Ectodermal cell (in vitro differentiated cells): Measurements from ENCODE around the gene RERG. TPM values are rescaled to one million over a fixed set of nuclear protein-coding genes. Genes with fewer than 3 reads are reported as not detected.

Experiments
- H3K27ac ChIP-seq: 2 replicates; pipeline ENCODE4 v1.7.0; 2013; ENCODE audit warnings: mild to moderate bottlenecking, low read depth, low read length; ENCODE audit not compliant: insufficient read depth, poor library complexity, severe bottlenecking
- H3K27me3 ChIP-seq: 2 replicates; pipeline ENCODE4 v1.7.0; 2013; ENCODE audit warnings: mild to moderate bottlenecking, low read length; ENCODE audit not compliant: insufficient read depth, control insufficient read depth, poor library complexity, severe bottlenecking
- H3K36me3 ChIP-seq: one replicate; pipeline ENCODE4 v1.7.0; 2013; ENCODE audit warnings: low read length; ENCODE audit not compliant: control insufficient read depth, insufficient read depth
- H3K4me1 ChIP-seq: one replicate; pipeline ENCODE4 v1.7.0; 2013; ENCODE audit warnings: low read length; ENCODE audit not compliant: control insufficient read depth, insufficient read depth
- H3K4me3 ChIP-seq: 2 replicates; pipeline ENCODE4 v1.7.0; 2013; ENCODE audit warnings: low read depth, low read length, control low read depth; ENCODE audit not compliant: insufficient read depth
- H3K9me3 ChIP-seq: 2 replicates; pipeline ENCODE4 v1.7.0; 2013; ENCODE audit warnings: mild to moderate bottlenecking, low read length, moderate library complexity; ENCODE audit not compliant: control insufficient read depth
- WGBS, 2 experiments: methylation state at CpG; one replicate each; pipeline ENCODE4 v1.1.7; 2013; ENCODE audit warnings: missing lambda C conversion rate in 2 of 2; 5-methylcytosine and 5-hydroxymethylcytosine counted together
- polyA plus RNA-seq, 4 experiments: library from polyadenylated mRNA; stranded (reverse); fragments of 50-300 nt; gene quantifications; one replicate each; pipeline ENCODE4 v1.2.3, GENCODE V29; 2013

Gene RERG, protein sequence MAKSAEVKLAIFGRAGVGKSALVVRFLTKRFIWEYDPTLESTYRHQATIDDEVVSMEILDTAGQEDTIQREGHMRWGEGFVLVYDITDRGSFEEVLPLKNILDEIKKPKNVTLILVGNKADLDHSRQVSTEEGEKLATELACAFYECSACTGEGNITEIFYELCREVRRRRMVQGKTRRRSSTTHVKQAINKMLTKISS
- 0.39 TPM for polyA plus RNA-seq (2013, experiment 1 of 4)
- 0.21 TPM for polyA plus RNA-seq (2013, experiment 2 of 4)
- polyA plus RNA-seq (2013, experiment 3 of 4) = 0.96 TPM
- 1.1 TPM for polyA plus RNA-seq (2013, experiment 4 of 4)

DNA sequence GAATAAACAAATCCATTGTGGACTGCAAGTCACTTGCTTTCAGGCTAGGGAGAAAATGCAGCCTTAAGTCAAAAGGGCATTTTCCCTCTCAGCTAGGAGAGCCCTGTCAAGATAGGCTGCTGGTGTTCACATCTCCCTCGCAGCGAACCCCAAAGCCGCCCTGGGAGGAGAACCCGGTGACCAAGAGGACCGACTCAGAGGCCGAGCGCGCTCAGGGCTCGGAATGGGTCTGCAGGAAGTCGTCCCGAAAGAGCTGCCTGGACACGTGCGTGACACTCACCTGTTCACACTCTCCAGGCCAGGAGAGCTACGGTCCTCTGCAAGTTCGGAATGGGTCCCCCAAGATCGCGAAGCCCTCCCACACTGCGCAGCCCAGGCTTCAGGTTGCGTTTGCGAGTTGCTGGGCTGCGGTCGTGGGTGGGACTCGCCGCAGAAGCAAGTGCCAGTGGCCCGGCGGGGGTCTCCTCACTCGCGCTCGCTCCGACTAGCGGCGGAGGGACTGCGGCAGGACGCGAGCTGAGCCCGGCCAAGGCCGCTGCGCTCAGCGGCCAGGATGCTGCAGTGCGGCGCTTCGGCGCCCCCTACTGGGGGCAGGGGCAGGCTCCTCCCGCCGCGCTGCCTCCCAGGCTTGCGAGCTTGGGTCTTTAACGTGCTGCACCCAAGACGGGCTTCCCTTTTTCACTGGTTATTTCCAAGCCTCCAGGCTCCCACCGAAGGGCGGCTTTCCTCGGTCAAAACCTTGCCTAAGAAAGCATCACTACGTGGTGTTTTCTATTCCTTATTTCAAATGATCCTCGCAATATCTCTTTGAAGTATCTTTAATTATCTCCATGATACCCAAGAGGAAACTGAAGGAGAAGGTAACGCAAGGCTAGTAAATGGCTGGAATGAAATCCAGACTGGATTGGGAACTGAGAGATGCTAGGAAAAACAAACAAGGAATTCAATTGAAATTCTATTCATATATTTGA, at the start of gene RERG:
TSS of gene RERG (minus strand) at position 503 of the 971 bp plus-strand sequence. CDS start 3,928 bp downstream, outside the sequence.
- Histone ChIP-seq H3K27me3 (peaks cover 23% of the 10 kb centered on the region), H3K9me3 (no peaks in the 10 kb centered on the region), H3K4me1 (no peaks in the 10 kb centered on the region), H3K27ac (no peak within 1 kb of the TSS), H3K36me3 (no peaks in the 10 kb centered on the region), H3K4me3 (peak within 1 kb of the TSS; percentile 26)
- 4% methylated on average over 55 of the region's 55 CpGs for WGBS, 2 experiments

DNA sequence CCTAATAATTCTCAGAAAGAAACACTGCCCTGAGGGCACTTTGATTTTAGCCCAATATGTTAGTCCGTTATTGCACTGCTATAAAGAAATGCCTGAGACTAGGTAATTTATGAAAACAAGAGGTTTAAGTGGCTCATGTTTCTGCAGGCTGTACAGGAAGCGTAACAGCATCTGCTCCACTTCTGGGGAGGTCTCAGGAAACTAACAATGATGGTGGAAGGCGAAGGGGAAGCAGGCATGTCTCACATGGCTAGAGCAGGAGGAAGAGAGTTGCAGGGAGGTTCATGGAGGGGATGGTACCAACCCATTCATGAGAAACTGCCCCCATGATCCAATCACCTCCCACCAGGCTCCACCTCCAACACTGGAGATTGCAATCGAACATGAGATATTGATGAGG, 49.4 kb upstream of the RERG start:
- Histone ChIP-seq H3K4me1 (no peaks in the 10 kb centered on the region), H3K9me3 (no peaks in the 10 kb centered on the region), H3K27ac (no peak overlapping the region), H3K27me3 (no peaks in the 10 kb centered on the region), H3K36me3 (no peaks in the 10 kb centered on the region), H3K4me3 (no peak overlapping the region)
- 91 to 95% methylated on average over 4 of the region's 4 CpGs for WGBS, 2 experiments

DNA sequence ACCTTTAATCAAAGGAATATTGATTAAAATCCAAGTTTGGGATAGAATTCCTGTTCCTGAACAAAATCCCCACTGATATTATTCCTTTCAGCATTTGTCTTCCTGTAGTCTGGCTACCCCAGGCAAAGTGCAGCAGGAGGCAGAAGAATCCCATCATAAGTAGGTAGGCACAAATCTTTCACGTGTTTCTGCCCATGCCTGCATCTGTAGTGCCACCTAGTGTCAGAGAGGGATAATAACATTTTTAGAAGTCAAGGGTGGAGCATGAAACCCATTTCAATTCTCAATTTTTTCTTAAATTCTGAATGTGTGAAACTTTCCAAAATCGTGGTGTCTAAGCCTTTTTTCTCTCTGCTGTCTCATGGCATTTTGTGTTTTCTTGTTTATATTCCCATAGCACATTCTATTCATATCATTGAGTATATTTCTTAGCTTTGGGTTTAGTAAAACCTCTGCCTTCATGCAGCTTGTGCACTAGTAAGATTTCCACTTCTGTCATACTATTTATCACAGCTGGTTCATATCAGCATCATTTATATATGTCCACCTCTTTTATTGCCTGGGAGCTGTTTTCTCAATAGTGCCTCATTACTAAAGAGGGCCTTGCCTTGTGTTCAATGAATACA, 47.8 kb upstream of the RERG start:
- Histone ChIP-seq H3K9me3 (no peaks in the 10 kb centered on the region), H3K4me1 (no peaks in the 10 kb centered on the region), H3K36me3 (no peaks in the 10 kb centered on the region), H3K27me3 (no peaks in the 10 kb centered on the region), H3K4me3 (no peak overlapping the region), H3K27ac (no peak overlapping the region)
- WGBS, 2 experiments = 0 to 5% methylated on average over 1 to 2 of the region's 2 CpGs

DNA sequence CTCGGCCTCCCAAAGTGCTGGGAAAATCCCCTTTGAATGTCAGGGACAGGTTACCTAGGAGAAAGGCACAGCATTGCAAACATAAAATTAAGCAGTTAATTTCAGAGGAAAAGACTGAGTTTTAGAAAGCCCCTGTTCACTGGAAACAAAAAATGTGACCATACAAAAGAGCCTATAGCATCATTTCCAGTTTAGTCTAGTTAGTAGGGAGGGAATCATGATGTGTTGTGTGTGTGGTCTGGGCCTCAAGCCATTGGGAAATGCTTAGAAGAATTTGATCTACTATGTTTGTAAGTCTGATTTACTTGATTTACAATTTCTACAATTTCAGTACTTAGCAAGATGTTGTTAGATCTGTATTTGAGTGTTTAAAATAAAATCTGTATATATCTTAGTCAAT, 47.1 kb upstream of the RERG start:
- WGBS, 2 experiments = 94% methylated on average over 1 of the region's 1 CpG
- no peaks in the 10 kb centered on the region for H3K36me3 ChIP-seq
- no peak overlapping the region for H3K27ac ChIP-seq
- H3K27me3 ChIP-seq = no peaks in the 10 kb centered on the region
- H3K4me1 ChIP-seq = no peaks in the 10 kb centered on the region
- H3K9me3 ChIP-seq = no peaks in the 10 kb centered on the region
- H3K4me3 ChIP-seq = no peak overlapping the region

DNA sequence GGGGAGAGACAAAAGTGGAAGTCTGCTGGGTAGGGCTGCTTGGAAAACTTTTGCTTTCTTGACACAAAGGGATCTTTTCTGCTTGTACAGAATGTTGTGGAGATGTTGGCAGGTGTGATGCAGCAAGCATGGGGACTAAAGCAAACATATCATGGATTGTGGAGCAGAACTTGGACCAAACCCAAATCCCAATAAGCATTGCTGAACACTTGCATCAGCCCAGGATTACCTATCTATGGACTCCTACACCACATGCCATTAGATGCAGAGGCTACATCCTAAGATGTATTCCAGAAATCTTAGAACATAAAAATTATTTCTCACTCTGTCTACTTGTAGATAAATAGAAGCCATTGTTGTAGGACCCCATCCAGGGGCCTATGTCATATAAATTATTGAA, 44.7 kb upstream of the RERG start:
- Histone ChIP-seq H3K4me1 (no peaks in the 10 kb centered on the region), H3K4me3 (no peak overlapping the region), H3K27me3 (no peaks in the 10 kb centered on the region), H3K36me3 (no peaks in the 10 kb centered on the region), H3K9me3 (no peaks in the 10 kb centered on the region), H3K27ac (no peak overlapping the region)

DNA sequence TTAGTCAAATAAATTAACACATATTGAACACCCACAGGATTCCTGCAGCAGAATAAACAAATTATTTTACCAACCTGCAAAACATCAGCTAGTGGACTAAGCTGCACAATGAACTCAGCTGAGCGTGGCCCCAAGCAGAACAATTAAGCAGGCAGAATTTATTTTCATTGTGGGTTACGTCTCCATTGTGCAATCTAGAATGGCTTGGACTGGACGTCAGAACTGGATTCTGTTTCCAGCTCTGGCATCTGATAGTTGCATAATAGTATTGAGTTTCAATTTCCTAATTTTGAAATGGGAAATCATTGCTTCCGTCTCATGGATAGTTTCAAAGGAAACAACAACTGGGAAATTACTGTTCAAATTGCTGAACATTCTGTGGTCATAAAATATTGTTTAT, 35.5 kb upstream of the RERG start:
- no peak overlapping the region for H3K4me3 ChIP-seq
- no peaks in the 10 kb centered on the region for H3K27me3 ChIP-seq
- no peaks in the 10 kb centered on the region for H3K9me3 ChIP-seq
- H3K4me1 ChIP-seq = peaks cover 14% of the 10 kb centered on the region
- no peaks in the 10 kb centered on the region for H3K36me3 ChIP-seq
- no peak overlapping the region for H3K27ac ChIP-seq
- 91 to 96% methylated on average over 4 of the region's 4 CpGs for WGBS, 2 experiments

DNA sequence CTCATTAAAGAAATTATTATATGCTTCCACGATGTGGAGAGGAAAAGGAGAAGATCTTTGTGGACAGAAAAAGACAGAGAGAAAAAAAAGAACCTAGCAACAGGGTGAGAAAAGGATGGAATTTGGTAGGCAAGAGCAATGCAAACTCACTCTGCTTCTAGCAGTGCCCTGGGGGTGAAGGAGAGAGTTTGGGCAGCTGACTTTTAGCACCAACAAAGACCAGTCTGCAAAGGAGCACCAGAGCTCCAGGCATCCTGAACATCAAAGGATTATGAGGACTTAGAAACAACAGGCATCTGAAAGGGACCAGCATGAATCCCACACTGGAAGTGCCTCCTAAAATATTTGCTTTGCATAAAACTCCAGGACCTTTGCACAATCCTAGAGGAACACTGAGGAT, 32.8 kb upstream of the RERG start:
- no peaks in the 10 kb centered on the region for H3K9me3 ChIP-seq
- 43 to 80% methylated on average over 1 of the region's 1 CpG for WGBS, 2 experiments
- H3K4me1 ChIP-seq = peaks cover 14% of the 10 kb centered on the region
- H3K4me3 ChIP-seq = no peak overlapping the region
- H3K27ac ChIP-seq = peak overlapping the region; percentile 75
- H3K27me3 ChIP-seq = no peaks in the 10 kb centered on the region
- H3K36me3 ChIP-seq = no peaks in the 10 kb centered on the region

DNA sequence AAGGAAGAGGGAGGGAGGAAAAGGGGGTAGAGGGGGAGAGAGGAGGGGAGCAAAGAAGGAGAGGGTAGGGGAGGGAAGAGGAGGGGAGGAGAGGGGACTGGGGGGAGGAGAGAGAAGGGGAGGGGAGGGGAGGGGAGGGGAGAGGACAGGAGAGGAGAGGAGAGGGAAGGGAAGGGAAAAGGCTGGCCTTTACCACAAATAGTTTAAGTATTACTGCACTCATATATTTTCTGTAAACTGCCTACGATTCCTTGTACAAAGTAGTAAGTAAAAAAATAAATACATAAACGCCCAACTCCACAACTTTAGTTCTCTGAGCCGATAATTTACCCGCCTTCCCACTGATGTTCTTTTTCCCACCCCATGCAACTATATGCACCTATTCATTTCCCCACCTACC, 23.7 kb upstream of the RERG start:
- no peaks in the 10 kb centered on the region for H3K27me3 ChIP-seq
- no peaks in the 10 kb centered on the region for H3K36me3 ChIP-seq
- no peak overlapping the region for H3K27ac ChIP-seq
- no peaks in the 10 kb centered on the region for H3K9me3 ChIP-seq
- no peak overlapping the region for H3K4me3 ChIP-seq
- 91 to 100% methylated on average over 3 to 4 of the region's 4 CpGs for WGBS, 2 experiments
- H3K4me1 ChIP-seq = no peaks in the 10 kb centered on the region

DNA sequence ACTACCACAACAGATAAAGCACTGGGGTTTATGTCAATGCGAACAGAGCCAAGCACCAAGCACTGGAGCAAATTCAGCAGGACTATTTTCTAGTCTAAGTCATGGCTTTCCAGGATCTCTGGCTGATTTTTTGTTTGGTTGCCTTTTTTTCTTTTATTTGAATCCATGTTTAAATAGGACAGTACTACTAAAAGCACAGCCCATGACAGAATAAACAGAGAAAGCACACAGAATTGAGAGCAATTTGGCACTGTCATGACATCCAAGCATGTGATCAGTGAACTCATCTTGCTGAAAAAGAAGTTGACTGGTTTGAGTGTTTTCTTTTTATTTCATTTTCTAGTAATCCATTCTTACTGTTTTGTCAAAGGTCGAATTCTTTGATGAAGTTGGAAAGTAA, 23.1 kb upstream of the RERG start:
- no peak overlapping the region for H3K27ac ChIP-seq
- H3K9me3 ChIP-seq = no peaks in the 10 kb centered on the region
- H3K36me3 ChIP-seq = no peaks in the 10 kb centered on the region
- no peak overlapping the region for H3K4me3 ChIP-seq
- 91 to 93% methylated on average over 2 of the region's 2 CpGs for WGBS, 2 experiments
- no peaks in the 10 kb centered on the region for H3K4me1 ChIP-seq
- H3K27me3 ChIP-seq = no peaks in the 10 kb centered on the region

DNA sequence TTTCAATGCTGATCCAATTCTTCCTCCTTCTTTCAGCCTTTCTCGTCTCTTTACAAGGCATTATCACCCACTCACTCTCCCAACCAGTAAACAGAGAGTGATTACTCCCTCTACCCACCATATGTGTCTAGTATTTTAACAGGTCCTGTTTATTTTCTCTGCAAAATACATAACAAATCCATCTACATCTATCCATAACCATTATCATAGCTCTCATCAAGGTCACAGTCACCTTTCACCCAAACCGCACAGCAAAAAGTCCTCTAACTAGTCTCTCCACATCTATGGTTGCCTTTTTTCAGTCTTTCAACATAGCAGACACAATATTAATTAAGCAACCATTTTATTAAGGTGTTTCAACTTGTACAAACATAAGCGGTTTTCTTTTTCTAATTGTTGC, 21.9 kb upstream of the RERG start:
- no peaks in the 10 kb centered on the region for H3K36me3 ChIP-seq
- no peak overlapping the region for H3K4me3 ChIP-seq
- no peaks in the 10 kb centered on the region for H3K9me3 ChIP-seq
- H3K27ac ChIP-seq = no peak overlapping the region
- H3K4me1 ChIP-seq = no peaks in the 10 kb centered on the region
- H3K27me3 ChIP-seq = no peaks in the 10 kb centered on the region
- WGBS, 2 experiments = 95% methylated on average over 3 of the region's 3 CpGs
